PFSK-1 (cell line): Measurements from ENCODE around the gene FOXP4.

Experiments
- POLR2AphosphoS5 ChIP-seq: IDR thresholded peaks from 2 replicates; pipeline ENCODE4 v1.6.1; 2012; ENCODE audit warnings: low read depth, mild to moderate bottlenecking, control low read depth, low read length, moderate library complexity
- REST ChIP-seq, 2 experiments: IDR thresholded peaks; 2 replicates each; pipeline versions ENCODE4 v1.6.1 to v1.8.0; 2011 to 2012; ENCODE audit warnings: low read depth in 2 of 2, low read length in 2 of 2, control low read depth in 1 of 2, inconsistent platforms in 1 of 2, mild to moderate bottlenecking in 1 of 2, moderate library complexity in 1 of 2; ENCODE audit not compliant: insufficient read depth in 1 of 2
- SIN3A ChIP-seq: IDR thresholded peaks from 2 replicates; pipeline ENCODE4 v1.6.1; 2012; ENCODE audit warnings: mild to moderate bottlenecking, low read length, moderate library complexity, borderline replicate concordance; ENCODE audit not compliant: insufficient read depth
- TAF1 ChIP-seq: IDR thresholded peaks from 2 replicates; pipeline ENCODE4 v1.6.1; 2012; ENCODE audit warnings: low read length, control low read depth, borderline replicate concordance; ENCODE audit not compliant: insufficient read depth

- TF ChIP-seq POLR2AphosphoS5 (no peak), REST (IDR thresholded peaks at IDR 0.05; ENCODE audit: insufficient read depth in 1 of 2, low read depth in 2 of 2, low read length in 2 of 2) (no peak), TAF1 (no peak), SIN3A (no peak)
Measured at GRCh38 chr6:41591122-41591521, 44.9 kb downstream of the FOXP4 start.
